Measurements from ENCODE around the gene LTBP1.
"Not testable (repeated sequence)": the region's sequence is repeated elsewhere in the genome, so short reads cannot be mapped to it uniquely, and the experiment has no call there.

The LTBP1 gene

GRCh38 chr2:33042265-33042664 is 95.5 kb downstream of the LTBP1 start:
- DNase-seq (ENCODE audit: low read depth, low spot score): no peak

GRCh38 chr2:33042819-33043218 is 96.1 kb downstream of the LTBP1 start:
- no peak for DNase-seq (ENCODE audit: low read depth, low spot score)

GRCh38 chr2:33047939-33048338 is 101.2 kb downstream of the LTBP1 start:
- no peak for DNase-seq (ENCODE audit: low read depth, low spot score)

GRCh38 chr2:33051586-33052360 is 105.0 kb downstream of the LTBP1 start:
- DNase-seq (ENCODE audit: low read depth, low spot score): no peak

- DNase-seq (ENCODE audit: low read depth, low spot score): no peak
Measured at GRCh38 chr2:33052361-33052735, 105.6 kb downstream of the LTBP1 start.

GRCh38 chr2:33052795-33053194 is 106.0 kb downstream of the LTBP1 start:
- not testable (repeated sequence) for DNase-seq (ENCODE audit: low read depth, low spot score)

- DNase-seq (ENCODE audit: low read depth, low spot score): no peak
Measured at GRCh38 chr2:33056170-33056569, 109.4 kb downstream of the LTBP1 start.

- DNase-seq (ENCODE audit: low read depth, low spot score): not testable (repeated sequence)
Measured at GRCh38 chr2:33057307-33058028, 110.7 kb downstream of the LTBP1 start.

GRCh38 chr2:33058716-33059470 is 112.1 kb downstream of the LTBP1 start:
- DNase-seq (ENCODE audit: low read depth, low spot score): no peak

GRCh38 chr2:33059471-33060156 is 112.9 kb downstream of the LTBP1 start:
- DNase-seq (ENCODE audit: low read depth, low spot score): no peak

- DNase-seq (ENCODE audit: low read depth, low spot score): no peak
Measured at GRCh38 chr2:33060405-33060804, 113.7 kb downstream of the LTBP1 start.

- DNase-seq (ENCODE audit: low read depth, low spot score): no peak
Measured at GRCh38 chr2:33062665-33063250, 116.0 kb downstream of the LTBP1 start.

GRCh38 chr2:33064349-33064801 is 117.6 kb downstream of the LTBP1 start:
- DNase-seq (ENCODE audit: low read depth, low spot score): no peak

- no peak for DNase-seq (ENCODE audit: low read depth, low spot score)
Measured at GRCh38 chr2:33067598-33067997, 120.8 kb downstream of the LTBP1 start.

GRCh38 chr2:33068261-33068660 is 121.5 kb downstream of the LTBP1 start:
- DNase-seq (ENCODE audit: low read depth, low spot score): no peak

GRCh38 chr2:33069894-33070651 is 123.3 kb downstream of the LTBP1 start:
- no peak for DNase-seq (ENCODE audit: low read depth, low spot score)

GRCh38 chr2:33071591-33071990 is 124.8 kb downstream of the LTBP1 start:
- DNase-seq (ENCODE audit: low read depth, low spot score): no peak

GRCh38 chr2:33072614-33073013 is 125.9 kb downstream of the LTBP1 start:
- no peak for DNase-seq (ENCODE audit: low read depth, low spot score)

GRCh38 chr2:33073018-33073417 is 126.3 kb downstream of the LTBP1 start:
- no peak for DNase-seq (ENCODE audit: low read depth, low spot score)

- DNase-seq (ENCODE audit: low read depth, low spot score): no peak
Measured at GRCh38 chr2:33074197-33074596, 127.4 kb downstream of the LTBP1 start.

- no peak for DNase-seq (ENCODE audit: low read depth, low spot score)
Measured at GRCh38 chr2:33077311-33077710, 130.6 kb downstream of the LTBP1 start.
